HG02884 (cell line): Measurements from ENCODE around the gene RAD51.
"Not testable (repeated sequence)": the region's sequence is repeated elsewhere in the genome, so short reads cannot be mapped to it uniquely, and the experiment has no call there.

ENCODE experiments used
- ATAC-seq: cut with Tn5 transposase; IDR thresholded peaks from one replicate; pipeline ENCODE4 v1.9.1; 2021; ENCODE audit warnings: mild to moderate bottlenecking, moderate library complexity; ENCODE audit not compliant: unreplicated experiment

Gene RAD51

GRCh38 chr15:40694688-40695468, at the start of gene RAD51:
RAD51 (plus strand) TSS chr15:40695174; CDS start chr15:40698759, 3,585 bp downstream.
- ATAC-seq = peak; percentile 84

DNA sequence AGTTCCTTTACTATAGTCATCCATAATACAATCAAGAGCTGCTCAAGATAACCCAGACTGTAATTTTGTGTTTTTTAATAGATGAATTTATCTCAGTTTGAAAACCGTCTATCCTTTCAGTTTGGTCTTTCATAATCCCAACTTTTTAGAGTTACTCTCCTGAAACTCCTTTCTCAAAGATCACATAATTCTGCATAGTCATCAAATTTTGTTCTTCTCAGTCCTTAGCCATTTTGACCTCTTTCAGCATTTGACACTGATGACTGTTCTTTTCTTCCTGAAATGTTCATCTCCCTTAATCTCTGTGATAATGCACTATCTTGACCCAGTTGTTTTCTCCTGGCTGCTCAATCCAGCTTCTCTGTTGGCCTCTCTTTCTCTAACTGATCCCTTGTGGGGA, 47.5 kb upstream of the RAD51 start:
- no peak for ATAC-seq

- no peak for ATAC-seq
Observed at GRCh38 chr15:40650479-40650878, 44.5 kb upstream of the RAD51 start.

DNA sequence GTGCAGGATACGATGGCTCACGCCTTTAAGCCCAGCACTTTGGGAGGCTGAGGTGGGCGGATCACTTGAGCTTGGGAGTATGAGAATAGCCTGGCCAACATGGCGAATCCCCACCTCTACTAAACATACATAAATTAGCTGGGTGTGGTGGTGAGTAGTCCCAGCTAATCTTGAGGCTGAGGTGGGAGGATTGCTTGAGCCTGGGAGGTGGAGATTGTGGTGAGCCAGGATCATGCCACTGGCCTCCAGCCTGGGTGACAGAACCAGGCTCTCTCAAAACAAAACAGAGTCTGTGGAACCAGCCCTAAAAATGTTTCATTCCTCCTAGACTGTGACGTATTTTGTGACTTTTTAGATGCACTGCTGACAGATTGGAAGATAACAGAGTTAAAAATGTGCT, 34.3 kb upstream of the RAD51 start:
- ATAC-seq = no peak

DNA sequence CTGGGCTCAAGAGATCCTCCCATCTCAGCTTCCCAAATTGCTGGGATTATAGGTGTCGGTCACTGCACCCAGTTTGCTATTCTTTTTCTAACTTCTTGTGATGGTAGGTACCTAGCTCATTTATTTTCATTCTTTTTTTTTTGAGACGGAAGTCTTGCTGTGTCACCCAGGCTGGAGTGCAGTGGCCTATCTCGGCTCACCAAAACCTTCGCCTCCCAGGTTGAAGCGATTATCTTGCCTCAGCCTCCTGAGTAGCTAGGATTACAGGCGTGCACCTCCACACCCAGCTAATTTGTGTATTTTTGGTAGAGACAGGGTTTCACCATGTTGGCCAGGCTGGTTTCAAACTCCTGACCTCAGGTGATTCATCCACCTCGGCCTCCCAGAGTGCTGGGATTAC, 30.1 kb upstream of the RAD51 start:
- no peak for ATAC-seq

GRCh38 chr15:40676290-40676689, 18.7 kb upstream of the RAD51 start:
- ATAC-seq = not testable (repeated sequence)

DNA sequence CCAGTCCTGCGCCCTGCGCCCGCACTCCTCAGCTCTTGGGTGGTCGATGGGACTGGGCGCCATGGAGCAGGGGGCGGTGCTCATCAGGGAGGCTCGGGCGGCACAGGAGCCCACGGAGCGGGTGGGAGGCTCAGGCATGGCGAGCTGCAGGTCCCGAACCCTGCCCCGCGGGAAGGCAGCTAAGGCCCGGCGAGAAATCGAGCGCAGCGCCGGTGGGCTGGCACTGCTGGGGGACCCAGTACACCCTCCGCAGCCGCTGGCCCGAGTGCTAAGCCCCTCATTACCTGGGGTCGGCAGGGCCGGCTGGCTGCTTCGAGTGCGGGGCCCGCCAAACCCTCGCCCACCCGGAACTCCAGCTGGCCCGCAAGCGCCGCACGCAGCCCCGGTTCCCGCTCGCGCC, 18.1 kb upstream of the RAD51 start:
- not testable (repeated sequence) for ATAC-seq

DNA sequence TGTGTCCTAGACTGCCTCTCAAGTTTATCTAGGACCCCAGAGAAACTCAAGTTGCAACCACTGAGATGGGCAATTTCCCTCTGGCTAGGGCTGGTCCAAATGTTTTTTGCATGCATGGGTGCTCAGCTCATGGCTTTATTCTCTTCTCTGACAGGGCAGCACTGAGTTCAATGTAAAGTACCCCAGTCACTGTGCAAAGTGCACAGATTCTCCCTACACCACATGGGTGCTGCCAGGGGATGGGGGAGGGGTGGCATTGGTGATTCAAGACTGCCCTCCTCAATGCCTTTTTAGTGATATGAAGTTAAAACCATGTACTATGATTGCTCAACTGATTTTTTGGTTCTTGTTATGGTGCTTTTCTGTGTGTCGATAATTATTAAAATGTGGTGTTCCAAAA, 14.8 kb upstream of the RAD51 start:
- no peak for ATAC-seq

- ATAC-seq = not testable (repeated sequence)
Observed at GRCh38 chr15:40680959-40681358, 14.0 kb upstream of the RAD51 start.

DNA sequence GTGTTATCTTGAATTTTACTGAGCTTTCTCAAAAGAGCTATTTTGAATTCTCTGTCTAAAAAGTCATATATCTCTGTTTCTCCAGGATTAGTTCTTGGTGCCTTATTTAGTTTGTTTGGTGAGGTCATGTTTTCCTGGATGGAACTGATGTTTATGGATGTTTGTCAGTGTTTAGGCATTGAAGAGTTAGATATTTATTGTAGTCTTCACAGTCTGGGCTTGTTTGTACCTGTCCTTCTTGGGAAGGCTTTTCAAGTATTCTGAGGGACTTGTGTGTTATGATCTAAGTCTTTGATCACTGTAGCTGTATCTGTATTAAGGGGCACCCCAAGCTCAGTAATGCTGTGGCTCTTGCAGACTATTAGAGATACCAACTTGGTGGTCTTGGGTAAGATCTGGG, 10.6 kb upstream of the RAD51 start:
- ATAC-seq = no peak

DNA sequence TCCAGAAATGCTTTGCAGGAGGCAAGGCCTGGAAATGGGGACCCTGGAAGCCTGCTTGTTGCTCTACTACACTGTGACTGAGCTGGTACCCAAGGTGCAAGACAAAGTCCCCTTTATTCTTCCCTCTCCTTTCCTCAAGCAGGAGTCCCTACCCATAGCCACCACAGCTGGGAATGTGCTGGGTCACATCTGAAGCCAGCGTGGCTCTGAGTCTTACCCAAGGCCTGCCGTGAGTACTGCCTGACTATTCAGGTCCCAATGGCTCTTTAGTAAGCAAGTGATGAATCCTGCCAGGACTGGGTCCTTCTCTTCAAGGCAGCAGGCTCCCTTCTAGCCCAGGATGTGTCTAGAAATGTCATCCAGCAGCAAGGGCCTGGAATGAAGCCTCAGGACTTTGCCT, 9.6 kb upstream of the RAD51 start:
- ATAC-seq = no peak

GRCh38 chr15:40688932-40689799, 5.8 kb upstream of the RAD51 start:
- no peak for ATAC-seq

GRCh38 chr15:40691737-40692136, 3.2 kb upstream of the RAD51 start:
- no peak for ATAC-seq

- ATAC-seq = no peak
Observed at GRCh38 chr15:40693904-40694687, 878 bp upstream of the RAD51 start.

GRCh38 chr15:40695469-40695890, 506 bp downstream of the RAD51 start:
- ATAC-seq = peak; percentile 31

GRCh38 chr15:40696228-40696627, 1.3 kb downstream of the RAD51 start:
- ATAC-seq = no peak

DNA sequence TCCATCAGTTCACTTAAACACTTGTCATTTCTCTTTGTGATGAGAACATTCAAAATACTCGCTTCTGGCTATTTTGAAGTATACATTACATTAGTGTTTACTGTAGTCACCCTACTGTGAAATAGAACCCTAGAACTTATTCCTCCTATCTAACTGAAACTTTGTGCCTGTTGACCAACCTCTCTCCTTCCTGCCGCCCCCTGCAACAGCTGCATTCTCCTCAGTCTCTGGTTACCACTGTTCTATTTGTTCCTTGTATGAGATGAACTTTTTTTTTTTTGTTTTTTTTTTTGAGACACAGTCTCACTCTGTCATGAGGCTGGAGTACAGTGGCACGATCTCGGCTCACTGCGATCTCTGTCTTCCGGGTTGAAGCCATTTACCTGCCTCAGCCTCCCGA, 2.9 kb downstream of the RAD51 start:
- ATAC-seq = no peak

GRCh38 chr15:40702077-40702476, 7.1 kb downstream of the RAD51 start:
- ATAC-seq = no peak

DNA sequence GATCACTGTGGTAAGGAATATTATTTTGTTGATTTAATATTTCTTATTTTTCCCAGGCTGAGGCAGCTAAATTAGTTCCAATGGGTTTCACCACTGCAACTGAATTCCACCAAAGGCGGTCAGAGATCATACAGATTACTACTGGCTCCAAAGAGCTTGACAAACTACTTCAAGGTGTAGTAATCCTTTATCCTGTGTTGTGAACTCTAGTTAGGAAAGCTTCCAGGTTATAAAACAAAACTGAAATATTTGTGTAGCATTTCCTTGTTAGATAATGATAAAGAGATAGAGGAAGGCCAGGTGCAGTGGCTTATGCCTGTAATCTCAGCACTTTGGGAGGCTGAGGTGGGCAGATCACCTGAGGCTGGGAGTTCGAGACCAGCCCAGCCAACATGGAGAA, 11.1 kb downstream of the RAD51 start:
- no peak for ATAC-seq

GRCh38 chr15:40714144-40714543, 19.2 kb downstream of the RAD51 start:
- ATAC-seq = no peak

- no peak for ATAC-seq
Observed at GRCh38 chr15:40716165-40716564, 21.2 kb downstream of the RAD51 start.
